ENCODE data around the gene IL18RAP.

Gene IL18RAP

GRCh38 chr2:102422910-102423309 is at the start of gene IL18RAP:
Gene IL18RAP (plus strand): TSS chr2:102423160. CDS start chr2:102423278, 118 bp downstream.
- no peak for DNase-seq

- no peak for DNase-seq
Observed at GRCh38 chr2:102376052-102376591, 46.8 kb upstream of the IL18RAP start.

- no peak for DNase-seq
Observed at GRCh38 chr2:102383722-102384121, 39.2 kb upstream of the IL18RAP start.

- DNase-seq, result no peak
Observed at GRCh38 chr2:102385522-102385921, 37.4 kb upstream of the IL18RAP start.

- DNase-seq, result no peak
Observed at GRCh38 chr2:102386004-102386403, 37.0 kb upstream of the IL18RAP start.

- no peak for DNase-seq
Observed at GRCh38 chr2:102386867-102387541, 36.0 kb upstream of the IL18RAP start.

GRCh38 chr2:102387763-102388546 is 35.0 kb upstream of the IL18RAP start:
- DNase-seq, result no peak

- no peak for DNase-seq
Observed at GRCh38 chr2:102391565-102391964, 31.4 kb upstream of the IL18RAP start.

- no peak for DNase-seq
Observed at GRCh38 chr2:102392096-102392495, 30.9 kb upstream of the IL18RAP start.

GRCh38 chr2:102392942-102393341 is 30.0 kb upstream of the IL18RAP start:
- no peak for DNase-seq

- no peak for DNase-seq
Observed at GRCh38 chr2:102396012-102396411, 26.9 kb upstream of the IL18RAP start.

- no peak for DNase-seq
Observed at GRCh38 chr2:102397209-102397608, 25.8 kb upstream of the IL18RAP start.

GRCh38 chr2:102399499-102400141 is 23.3 kb upstream of the IL18RAP start:
- no peak for DNase-seq

- DNase-seq, result no peak
Observed at GRCh38 chr2:102401456-102401855, 21.5 kb upstream of the IL18RAP start.

GRCh38 chr2:102401865-102402264 is 21.1 kb upstream of the IL18RAP start:
- no peak for DNase-seq

GRCh38 chr2:102410952-102411351 is 12.0 kb upstream of the IL18RAP start:
- no peak for DNase-seq

GRCh38 chr2:102412199-102412598 is 10.8 kb upstream of the IL18RAP start:
- no peak for DNase-seq

GRCh38 chr2:102417946-102418345 is 5.0 kb upstream of the IL18RAP start:
- DNase-seq, result no peak

GRCh38 chr2:102418421-102418961 is 4.5 kb upstream of the IL18RAP start:
- DNase-seq, result no peak

- DNase-seq, result no peak
Observed at GRCh38 chr2:102420290-102420689, 2.7 kb upstream of the IL18RAP start.

GRCh38 chr2:102421890-102422759 is 835 bp upstream of the IL18RAP start:
- DNase-seq, result no peak

- no peak for DNase-seq
Observed at GRCh38 chr2:102423368-102423767, 408 bp downstream of the IL18RAP start.

Measured in EL (cell line).